Measurements from ENCODE around the gene PPP2R3B. TPM values are rescaled to one million over a fixed set of nuclear protein-coding genes. Genes with fewer than 3 reads are reported as not detected.
"Not testable (repeated sequence)": the region's sequence is repeated elsewhere in the genome, so short reads cannot be mapped to it uniquely, and the experiment has no call there.

PPP2R3B gene, protein sequence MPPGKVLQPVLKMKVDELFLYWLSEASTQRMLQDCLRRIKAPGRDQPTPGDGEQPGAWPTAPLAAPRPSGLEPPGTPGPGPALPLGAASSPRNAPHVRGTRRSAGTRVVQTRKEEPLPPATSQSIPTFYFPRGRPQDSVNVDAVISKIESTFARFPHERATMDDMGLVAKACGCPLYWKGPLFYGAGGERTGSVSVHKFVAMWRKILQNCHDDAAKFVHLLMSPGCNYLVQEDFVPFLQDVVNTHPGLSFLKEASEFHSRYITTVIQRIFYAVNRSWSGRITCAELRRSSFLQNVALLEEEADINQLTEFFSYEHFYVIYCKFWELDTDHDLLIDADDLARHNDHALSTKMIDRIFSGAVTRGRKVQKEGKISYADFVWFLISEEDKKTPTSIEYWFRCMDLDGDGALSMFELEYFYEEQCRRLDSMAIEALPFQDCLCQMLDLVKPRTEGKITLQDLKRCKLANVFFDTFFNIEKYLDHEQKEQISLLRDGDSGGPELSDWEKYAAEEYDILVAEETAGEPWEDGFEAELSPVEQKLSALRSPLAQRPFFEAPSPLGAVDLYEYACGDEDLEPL
- total RNA-seq: 100 to 1,000 TPM; 104 to 114 TPM
- long read RNA-seq, partial matches to known transcripts: 12 of 57 reads
- long read RNA-seq, other reads (novel, unspliced or antisense): 44 of 57 reads

- ATAC-seq (peak; percentile 100), DNase-seq (peak; percentile 99)
- intact Hi-C loops (cut with DNase I): no loop called here
Measured at GRCh38 chrX:386768-387575, at the start of gene PPP2R3B. TSS of gene PPP2R3B (minus strand) at chrX:386907. CDS start at chrX:386691, 216 bp downstream.

DNA sequence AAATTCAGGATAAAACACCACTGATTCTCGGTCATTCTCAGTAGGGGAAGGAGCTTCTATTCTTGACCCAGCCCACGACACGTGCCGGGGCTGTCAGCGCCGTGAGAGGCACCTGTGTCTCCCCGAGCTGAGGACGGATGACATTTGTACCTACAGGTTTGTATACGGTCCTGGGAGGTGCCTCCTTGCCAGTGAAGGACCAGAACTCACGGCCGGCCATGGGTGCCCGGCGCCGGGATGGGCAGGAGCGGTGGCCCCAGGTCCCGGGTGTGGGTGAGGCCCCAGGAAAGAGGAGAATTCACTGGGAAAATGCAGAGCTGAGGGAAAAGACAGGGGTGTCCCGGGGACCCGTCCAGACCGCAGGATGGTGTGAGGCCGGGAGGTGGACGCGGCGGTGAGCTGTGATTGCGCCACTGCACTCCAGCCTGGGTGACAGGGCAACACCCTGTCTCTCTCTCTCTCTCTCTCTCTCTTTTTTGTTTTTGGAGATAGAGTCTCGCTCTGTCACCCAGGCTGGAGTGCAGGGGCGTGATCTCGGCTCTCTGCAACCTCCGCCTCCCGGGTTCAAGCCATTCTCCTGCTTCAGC is 48.9 kb upstream of the PPP2R3B start:
- intact Hi-C loops (cut with DNase I): no loop called here
- DNase-seq (no peak), ATAC-seq (no peak)

DNA sequence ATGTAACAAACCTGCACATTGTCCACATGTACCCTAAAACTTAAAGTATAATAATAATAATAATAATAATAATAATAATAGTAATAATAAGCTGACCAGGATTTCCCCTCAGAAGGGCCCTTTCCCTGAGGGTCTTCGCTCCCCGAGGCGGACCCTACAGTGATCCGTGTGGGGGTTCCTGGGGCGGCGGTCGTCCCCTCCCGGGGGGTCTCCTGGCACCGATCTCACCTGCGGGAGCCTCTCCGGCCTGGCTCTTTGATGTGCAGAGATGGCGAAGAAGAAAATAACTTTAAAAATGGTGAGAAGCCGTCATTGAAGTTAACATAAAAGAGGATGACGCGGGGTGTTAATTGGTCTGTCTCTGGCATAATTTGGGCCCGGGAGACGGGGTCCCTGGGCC is 48.2 kb upstream of the PPP2R3B start:
- intact Hi-C loops (cut with DNase I): no loop called here
- no peak for DNase-seq
- no peak for ATAC-seq

- intact Hi-C loops (cut with DNase I): no loop called here
- no peak for DNase-seq
- no peak for ATAC-seq
Measured at GRCh38 chrX:433771-434170, 47.1 kb upstream of the PPP2R3B start.

- intact Hi-C loops (cut with DNase I); ATAC-seq; DNase-seq: not testable (repeated sequence)
Measured at GRCh38 chrX:432666-433065, 46.0 kb upstream of the PPP2R3B start.

DNA sequence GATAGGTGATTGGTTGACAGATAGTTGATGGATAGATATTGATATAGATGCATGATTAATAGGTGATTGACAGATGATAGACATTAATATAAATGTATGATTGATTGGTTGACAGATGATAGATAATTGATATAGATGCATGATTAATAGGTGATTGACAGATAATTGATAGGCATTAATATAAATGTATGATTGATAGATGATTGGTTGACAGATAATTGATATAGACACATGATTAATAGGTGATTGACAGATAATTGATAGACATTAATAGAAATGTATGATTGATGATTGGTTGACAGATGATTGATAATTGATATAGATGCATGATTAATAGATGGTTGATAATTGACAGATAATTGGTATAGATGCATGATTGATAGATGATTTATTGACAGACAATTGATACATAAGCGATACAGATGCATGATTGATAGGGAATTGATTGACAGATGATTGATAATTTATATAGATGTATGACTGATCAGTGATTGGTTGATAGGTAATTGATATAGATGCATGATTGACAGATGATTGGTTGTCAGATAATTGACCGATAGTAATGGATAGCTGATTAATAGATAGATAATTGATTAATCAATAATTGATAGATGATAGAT is 44.9 kb upstream of the PPP2R3B start:
- intact Hi-C loops (cut with DNase I): no loop called here
- ATAC-seq: no peak
- DNase-seq: no peak

GRCh38 chrX:431056-431455 is 44.3 kb upstream of the PPP2R3B start:
- ATAC-seq (no peak), DNase-seq (no peak)
- intact Hi-C loops (cut with DNase I): no loop called here

- DNase-seq (no peak), ATAC-seq (no peak)
- intact Hi-C loops (cut with DNase I): no loop called here
Measured at GRCh38 chrX:429266-429825, 42.6 kb upstream of the PPP2R3B start.

GRCh38 chrX:427812-428725 is 41.4 kb upstream of the PPP2R3B start:
- intact Hi-C loops (cut with DNase I): no loop called here
- ATAC-seq (no peak), DNase-seq (no peak)

- DNase-seq (no peak), ATAC-seq (no peak)
- intact Hi-C loops (cut with DNase I): no loop called here
Measured at GRCh38 chrX:426881-427280, 40.2 kb upstream of the PPP2R3B start.

DNA sequence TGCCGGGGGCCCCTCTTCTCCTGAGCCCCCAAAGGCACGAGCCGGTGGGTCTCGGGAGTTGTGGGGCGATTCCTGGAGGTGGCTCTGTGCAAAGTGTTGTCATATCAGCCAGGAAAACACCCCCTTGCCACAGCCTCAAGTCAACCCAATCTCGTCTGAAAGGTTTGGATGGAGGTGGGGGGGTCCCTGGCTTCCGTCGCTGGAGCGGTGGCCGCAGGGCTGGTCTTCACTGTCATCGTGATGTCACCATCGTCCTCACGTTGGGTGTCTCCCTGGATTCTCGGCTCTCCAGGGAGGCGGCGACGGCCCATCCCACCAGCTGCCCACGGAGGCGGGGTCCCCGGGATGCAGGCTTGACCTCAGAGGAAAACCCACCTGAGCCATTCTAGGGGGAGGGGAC is 38.3 kb upstream of the PPP2R3B start:
- no peak for DNase-seq
- no peak for ATAC-seq
- intact Hi-C loops (cut with DNase I): no loop called here

GRCh38 chrX:421646-422391 is 35.1 kb upstream of the PPP2R3B start:
- ATAC-seq: no peak
- no peak for DNase-seq
- intact Hi-C loops (cut with DNase I): no loop called here

- DNase-seq (no peak), ATAC-seq (no peak)
- intact Hi-C loops (cut with DNase I): no loop called here
Measured at GRCh38 chrX:420496-421223, 34.0 kb upstream of the PPP2R3B start.

GRCh38 chrX:418927-419729 is 32.4 kb upstream of the PPP2R3B start:
- DNase-seq (no peak), ATAC-seq (no peak)
- intact Hi-C loops (cut with DNase I): no loop called here

GRCh38 chrX:415498-415897 is 28.8 kb upstream of the PPP2R3B start:
- ATAC-seq; intact Hi-C loops (cut with DNase I); DNase-seq: not testable (repeated sequence)
